G401 (cell line): Measurements from ENCODE around the gene CAB39. TPM values are rescaled to one million over a fixed set of nuclear protein-coding genes. Genes with fewer than 3 reads are reported as not detected.
"Not testable (repeated sequence)": the region's sequence is repeated elsewhere in the genome, so short reads cannot be mapped to it uniquely, and the experiment has no call there.

Source experiments
- DNase-seq: peaks from one replicate; pipeline ENCODE4 v3.0.0-alpha.2; 2015; ENCODE audit warnings: low spot score
- in situ Hi-C: cut with HindIII; loops from 2 replicates; pipeline ENCODE4 v1.10.0; 2016; ENCODE audit warnings: low sequenced_read_pairs, mixed read lengths
- total RNA-seq: library from RNA; depleted of rRNA; stranded (reverse); fragments of >200 nt; shearing (Covaris generic); gene quantifications from 2 replicates; pipeline ENCODE4 v1.2.3, GENCODE V29; 2014

Gene CAB39
- total RNA-seq, 1 experiment from 2014 or later = 27.7 TPM

DNA sequence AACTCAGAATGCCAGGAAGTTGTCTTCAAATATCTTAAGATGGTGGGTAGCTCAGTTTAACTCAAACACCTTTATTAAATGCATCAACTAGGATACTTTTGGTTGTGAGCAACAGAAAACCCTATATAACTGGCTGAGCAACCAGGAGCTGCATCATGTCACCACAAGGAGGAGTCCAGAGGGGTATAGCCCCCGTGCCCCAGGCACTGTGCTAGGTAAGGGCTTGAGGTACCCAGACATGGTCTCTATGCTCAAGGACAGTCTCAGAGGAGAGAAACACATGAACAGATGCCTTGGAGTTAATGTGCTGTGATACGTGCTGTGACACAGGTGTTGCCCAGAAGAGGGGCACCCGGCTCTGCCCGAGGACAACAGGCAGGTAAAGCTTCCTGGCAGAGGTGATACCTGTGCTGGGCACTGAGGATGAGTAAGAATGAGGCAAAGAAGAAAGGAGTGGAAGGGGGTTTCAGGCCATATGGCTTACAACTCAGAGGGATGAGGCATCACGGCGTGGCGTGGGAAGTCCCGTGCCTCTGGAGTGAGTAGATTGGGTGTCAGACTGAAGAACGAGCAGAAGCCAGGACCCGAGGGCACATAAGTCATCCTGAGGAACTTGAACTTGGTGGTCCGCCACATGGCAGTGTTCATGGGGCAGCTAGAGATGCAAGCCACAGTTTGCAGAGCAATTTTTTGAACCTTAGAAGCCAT is 32.0 kb upstream of the CAB39 start:
- in situ Hi-C loops = no loop called here
- no peak for DNase-seq

DNA sequence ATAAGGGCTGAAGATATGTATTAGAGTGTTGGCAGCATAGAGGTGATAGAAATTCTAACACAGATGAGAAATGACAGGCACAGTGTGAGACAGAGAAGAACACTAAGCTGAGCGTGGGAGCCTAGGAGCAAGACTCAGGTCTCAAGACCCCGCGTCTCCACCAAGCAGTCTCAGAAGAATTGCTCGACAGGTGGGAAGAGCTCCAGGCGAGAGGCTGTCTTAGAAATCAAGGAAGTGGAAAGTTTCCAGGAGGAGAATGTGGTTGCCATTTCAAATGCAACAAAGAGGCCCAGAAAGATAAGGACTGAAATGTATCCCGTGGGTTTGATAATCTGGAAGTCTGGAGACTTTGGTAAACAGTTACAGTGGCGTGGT is 31.5 kb upstream of the CAB39 start:
- in situ Hi-C loops = no loop called here

DNA sequence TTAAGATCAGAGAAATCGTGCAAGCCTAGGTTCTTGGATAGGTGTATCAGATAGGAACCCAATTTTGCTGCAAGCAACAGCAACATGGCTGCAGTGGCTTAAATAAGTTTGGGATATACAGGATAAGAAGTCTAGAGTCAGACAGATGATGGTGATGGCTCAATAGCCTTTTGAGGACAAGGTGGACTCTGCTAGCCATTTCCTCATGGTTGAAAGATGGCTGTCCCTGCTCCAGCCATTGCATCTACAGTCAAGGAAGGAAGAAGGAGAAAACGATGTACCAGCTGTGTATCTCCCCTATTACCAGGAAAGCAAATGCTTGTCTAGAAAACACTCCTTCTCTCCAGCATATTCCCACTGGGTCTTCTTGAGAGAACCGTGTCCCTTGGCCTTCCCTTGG is 30.1 kb upstream of the CAB39 start:
- in situ Hi-C loops = no loop called here
- no peak for DNase-seq

More for the DNA sequence above, 31.5 kb upstream of the CAB39 start:
- DNase-seq = no peak

GRCh38 chr2:230684270-230685168 is 28.1 kb upstream of the CAB39 start:
- DNase-seq = no peak
- in situ Hi-C loops = no loop called here

- no peak for DNase-seq
- in situ Hi-C loops = no loop called here
Observed at GRCh38 chr2:230685178-230685577, 27.5 kb upstream of the CAB39 start.

GRCh38 chr2:230687498-230687897 is 25.1 kb upstream of the CAB39 start:
- in situ Hi-C loops = no loop called here
- no peak for DNase-seq

DNA sequence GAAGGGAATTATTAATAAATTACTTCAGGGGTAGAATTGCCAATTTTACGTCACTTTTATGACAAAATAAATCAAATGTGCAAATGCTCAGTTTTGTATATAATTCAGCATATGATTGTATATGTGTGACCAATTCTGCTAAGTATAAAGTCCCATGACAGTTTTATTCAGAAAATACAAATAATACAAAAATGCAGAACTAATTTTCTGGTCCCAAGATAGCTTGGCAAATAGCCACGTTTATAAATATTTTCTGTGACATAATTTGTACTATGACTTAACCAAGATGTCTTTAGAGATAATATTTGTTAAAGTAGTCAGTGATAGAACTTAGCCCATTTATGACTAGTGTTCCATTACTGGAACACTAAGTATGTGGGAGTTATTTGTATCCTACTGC is 24.2 kb upstream of the CAB39 start:
- in situ Hi-C loops = no loop called here
- no peak for DNase-seq

- peak; percentile 7 for DNase-seq
- in situ Hi-C loops = no loop called here
Observed at GRCh38 chr2:230690439-230690838, 22.2 kb upstream of the CAB39 start.

DNA sequence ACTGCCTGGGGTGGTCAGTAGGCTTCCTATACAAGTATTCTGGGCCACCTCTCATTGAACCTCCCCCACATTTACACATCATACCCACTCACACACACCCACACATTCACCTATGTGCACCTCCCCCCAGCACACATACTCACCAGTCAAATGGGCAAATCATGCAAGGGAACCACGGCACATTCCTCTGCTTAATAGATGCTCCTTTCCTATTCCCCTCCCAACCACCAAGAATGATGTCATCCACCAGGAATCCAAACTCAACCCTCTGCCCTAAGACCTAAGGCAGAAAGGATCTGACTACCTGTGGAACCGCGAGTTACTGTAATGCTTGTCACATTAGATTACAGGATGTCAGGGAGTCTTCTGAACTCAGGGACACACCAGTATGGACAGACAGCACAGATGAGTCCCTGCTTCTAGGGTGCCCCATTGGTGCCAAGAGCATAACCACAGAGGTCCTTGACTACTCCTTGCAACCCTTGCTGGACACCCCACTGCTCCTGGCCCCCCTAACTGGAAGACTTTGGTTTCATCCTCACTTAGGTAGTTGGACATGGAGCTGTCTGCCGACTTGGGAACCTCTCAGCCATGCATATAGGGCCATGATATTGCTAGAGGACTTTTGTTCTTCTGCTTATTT is 21.5 kb upstream of the CAB39 start:
- DNase-seq = no peak
- in situ Hi-C loops = no loop called here

GRCh38 chr2:230692760-230693159 is 19.9 kb upstream of the CAB39 start:
- in situ Hi-C loops = no loop called here
- DNase-seq = no peak

DNA sequence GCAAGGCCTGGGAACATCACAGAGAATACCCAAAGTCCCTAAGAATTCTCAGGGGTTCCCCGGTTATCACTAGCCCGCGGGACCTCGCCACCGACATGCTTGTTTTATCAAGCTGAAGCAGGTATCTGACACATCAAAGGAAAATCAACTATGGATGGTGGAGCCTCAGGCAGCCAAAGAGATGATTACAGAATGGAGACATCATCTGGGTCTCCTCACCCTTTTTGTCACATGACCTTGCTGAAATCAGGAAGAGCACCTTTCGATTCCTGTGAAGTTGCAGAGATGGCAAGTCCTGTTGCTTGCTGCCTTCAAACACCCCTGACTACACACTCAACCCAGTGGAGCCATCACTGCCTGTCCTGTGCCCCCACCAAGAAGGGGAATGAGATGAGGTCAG is 19.2 kb upstream of the CAB39 start:
- no peak for DNase-seq
- in situ Hi-C loops = no loop called here

GRCh38 chr2:230694241-230694640 is 18.4 kb upstream of the CAB39 start:
- in situ Hi-C loops = no loop called here
- DNase-seq = no peak

- in situ Hi-C loops = no loop called here
Observed at GRCh38 chr2:230695551-230695950, 17.1 kb upstream of the CAB39 start.

DNA sequence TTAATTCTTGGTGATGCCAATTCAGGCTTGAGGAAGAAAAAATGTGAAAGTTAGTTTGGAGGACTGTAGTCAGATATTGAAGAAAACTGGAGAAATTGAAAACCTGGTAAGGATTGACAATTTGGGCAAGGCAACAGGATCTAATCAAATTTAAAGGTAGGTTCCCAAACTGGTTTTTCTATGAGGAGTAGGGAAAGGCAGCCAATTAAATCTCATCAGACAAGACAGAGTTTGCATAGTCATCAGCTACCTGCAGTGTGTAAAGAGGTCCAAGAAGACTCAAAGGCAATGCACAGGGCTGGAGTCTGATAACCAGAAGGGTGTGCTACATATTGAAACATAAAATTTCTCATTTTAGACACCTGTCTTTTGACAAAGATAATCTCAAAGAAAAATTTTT is 16.0 kb upstream of the CAB39 start:
- DNase-seq = no peak
- in situ Hi-C loops = no loop called here

More at GRCh38 chr2:230695551-230695950, 17.1 kb upstream of the CAB39 start:
- DNase-seq = no peak

DNA sequence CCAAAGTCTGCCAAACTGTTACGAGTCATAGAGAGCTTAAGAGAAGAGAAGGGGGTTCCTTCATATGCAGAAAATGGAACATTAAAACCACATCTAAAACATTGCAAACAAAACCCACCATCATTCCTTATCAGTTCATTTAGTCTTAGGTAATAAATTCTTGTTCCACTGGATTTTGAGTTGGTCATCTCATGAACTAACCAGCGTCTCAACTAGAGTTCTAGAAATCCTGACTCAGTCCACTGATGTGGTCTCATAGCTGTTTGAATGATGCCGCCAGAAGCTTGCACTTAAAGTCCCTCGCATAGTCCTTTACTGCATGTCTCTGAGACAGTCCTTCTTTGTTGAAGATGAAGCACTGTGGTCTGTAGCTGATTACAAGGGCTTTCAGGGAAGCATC is 15.0 kb upstream of the CAB39 start:
- no peak for DNase-seq
- in situ Hi-C loops = no loop called here

- DNase-seq, in situ Hi-C loops: not testable (repeated sequence)
Observed at GRCh38 chr2:230698753-230699152, 13.9 kb upstream of the CAB39 start.

- in situ Hi-C loops = no loop called here
- DNase-seq = peak; percentile 3
Observed at GRCh38 chr2:230700447-230700846, 12.2 kb upstream of the CAB39 start.

DNA sequence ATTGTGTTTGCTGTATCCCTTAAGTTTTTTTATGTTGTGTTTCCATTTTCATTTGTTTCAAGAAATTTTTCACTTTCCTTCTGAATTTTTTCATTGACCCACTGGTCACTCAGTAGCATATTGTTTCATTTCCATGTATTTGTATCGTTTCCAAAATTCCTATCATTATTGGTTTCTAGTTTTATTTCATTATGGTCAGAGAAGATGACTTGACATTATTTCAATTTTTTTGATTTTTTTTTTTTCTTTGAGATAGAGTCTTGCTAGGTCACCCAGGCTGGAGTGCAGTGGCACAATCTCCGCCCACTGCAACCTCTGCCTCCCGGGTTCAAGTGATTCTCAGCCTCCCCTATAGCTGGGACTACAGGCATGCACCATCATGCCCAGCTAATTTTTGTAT is 11.3 kb upstream of the CAB39 start:
- in situ Hi-C loops = no loop called here
- no peak for DNase-seq

DNA sequence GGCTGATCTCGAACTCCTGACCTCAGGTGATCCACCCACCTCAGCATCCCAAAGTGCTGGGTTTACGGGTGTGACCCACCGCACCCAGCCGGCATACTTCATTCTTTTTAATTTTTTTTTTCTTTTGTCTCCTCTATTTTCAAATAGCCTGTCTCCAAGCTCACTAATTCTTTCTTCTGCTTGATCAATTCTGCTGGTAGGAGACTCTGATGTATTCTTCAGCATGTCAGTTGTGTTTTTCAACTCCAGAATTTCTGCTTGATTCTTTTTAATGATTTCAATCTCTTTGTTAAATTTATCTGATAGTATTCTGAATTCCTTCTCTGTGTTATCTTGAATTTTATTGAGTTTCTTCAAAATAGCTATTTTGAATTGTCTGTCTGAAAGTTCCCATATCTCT is 10.2 kb upstream of the CAB39 start:
- in situ Hi-C loops = not testable (repeated sequence)

DNA sequence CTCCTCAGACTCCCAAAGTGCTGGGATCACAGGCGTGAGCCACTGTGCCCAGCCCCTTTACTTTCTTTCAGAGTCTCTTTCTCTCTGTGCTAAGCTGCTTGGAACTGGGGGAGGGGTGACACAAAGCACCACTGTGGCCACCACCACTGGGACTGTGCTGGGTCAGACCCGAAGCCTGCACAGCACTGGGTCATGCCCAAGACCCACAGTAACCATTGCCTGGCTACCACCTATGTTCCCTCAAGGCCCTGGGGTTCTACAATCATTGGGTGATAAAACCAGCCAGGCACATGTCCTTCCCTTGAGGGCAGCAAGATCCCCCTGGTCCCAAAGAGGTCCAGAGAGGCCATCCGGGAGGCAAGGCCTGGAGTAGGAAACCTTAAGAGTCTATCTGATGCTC is 9.1 kb upstream of the CAB39 start:
- DNase-seq = no peak
- in situ Hi-C loops = no loop called here

More for the DNA sequence above, 10.2 kb upstream of the CAB39 start:
- not testable (repeated sequence) for DNase-seq
